Retinal pigment epithelial cell (primary cell): Measurements from ENCODE around the gene HEPACAM.

Experiments used
- DNase-seq: peaks from one replicate; pipeline ENCODE4 v3.0.0-alpha.2; 2010; ENCODE audit warnings: low read depth
- H3K4me3 ChIP-seq: 2 replicates; pipeline ENCODE4 v1.5.1; 2011; ENCODE audit warnings: mild to moderate bottlenecking, low read length, control low read depth, moderate library complexity
- TF ChIP-seq, protein P1 (sequence below): conservative IDR thresholded peaks from 2 replicates; pipeline ENCODE4 v1.5.1; 2011; ENCODE audit warnings: low read depth, low read length, control low read depth, inconsistent platforms

Gene HEPACAM

DNA sequence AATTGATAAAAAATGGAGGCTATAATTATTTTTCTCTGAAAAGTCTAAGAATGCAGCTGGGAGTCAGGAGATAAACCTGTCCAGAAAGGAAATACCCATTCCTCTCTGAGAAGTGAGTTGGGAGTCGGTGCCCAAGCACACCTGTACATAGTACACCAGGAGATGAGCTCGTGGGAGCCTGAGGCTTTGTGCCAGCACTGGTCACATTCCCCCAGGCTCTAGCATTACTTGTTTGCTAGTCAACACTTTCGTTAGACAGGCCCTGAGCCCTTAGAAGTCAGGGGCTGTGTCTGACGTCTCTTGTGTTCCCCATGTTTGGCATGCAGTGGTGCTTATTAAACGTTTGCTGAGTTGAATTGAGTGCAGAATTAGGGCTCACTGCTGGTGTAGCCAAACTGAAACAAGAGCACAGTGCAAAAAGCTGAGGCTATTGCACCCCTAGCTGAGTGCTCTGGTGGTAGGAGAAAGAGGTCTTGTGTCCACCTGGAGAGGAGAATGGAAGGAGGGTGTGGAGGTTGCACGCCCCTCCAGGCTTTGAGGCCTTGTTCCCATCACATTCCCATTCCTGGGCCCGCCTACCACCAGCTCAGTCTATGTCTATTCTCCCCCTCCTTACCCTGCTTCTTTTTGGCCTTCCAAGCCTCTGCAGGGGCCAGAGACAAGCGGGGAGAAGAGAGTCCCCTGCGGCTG is 45.0 kb downstream of the HEPACAM start:
- no peak overlapping the region for H3K4me3 ChIP-seq
- DNase-seq: no peak
- TF ChIP-seq, protein P1, sequence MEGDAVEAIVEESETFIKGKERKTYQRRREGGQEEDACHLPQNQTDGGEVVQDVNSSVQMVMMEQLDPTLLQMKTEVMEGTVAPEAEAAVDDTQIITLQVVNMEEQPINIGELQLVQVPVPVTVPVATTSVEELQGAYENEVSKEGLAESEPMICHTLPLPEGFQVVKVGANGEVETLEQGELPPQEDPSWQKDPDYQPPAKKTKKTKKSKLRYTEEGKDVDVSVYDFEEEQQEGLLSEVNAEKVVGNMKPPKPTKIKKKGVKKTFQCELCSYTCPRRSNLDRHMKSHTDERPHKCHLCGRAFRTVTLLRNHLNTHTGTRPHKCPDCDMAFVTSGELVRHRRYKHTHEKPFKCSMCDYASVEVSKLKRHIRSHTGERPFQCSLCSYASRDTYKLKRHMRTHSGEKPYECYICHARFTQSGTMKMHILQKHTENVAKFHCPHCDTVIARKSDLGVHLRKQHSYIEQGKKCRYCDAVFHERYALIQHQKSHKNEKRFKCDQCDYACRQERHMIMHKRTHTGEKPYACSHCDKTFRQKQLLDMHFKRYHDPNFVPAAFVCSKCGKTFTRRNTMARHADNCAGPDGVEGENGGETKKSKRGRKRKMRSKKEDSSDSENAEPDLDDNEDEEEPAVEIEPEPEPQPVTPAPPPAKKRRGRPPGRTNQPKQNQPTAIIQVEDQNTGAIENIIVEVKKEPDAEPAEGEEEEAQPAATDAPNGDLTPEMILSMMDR: no peak

DNA sequence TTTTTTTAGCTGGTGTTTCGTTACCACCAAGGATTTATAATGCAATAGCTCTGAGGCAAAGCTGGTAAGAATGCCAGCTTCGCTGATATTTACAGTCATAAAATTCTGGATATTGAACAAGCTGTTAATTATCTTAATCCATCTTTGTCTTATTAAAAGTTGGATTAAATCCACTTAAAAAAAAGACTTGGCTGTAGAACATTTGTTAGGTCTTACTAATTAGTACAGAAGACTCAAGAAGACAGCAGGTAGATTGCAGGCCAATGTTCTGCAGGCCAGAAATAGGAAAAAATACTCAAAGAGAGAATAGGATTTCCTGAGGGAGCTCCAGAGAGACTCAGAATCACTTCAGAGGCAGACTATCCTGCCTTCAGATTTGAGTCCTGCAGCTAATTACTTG is 45.7 kb downstream of the HEPACAM start:
- TF ChIP-seq, protein P1: no peak
- no peak for DNase-seq
- no peak overlapping the region for H3K4me3 ChIP-seq

DNA sequence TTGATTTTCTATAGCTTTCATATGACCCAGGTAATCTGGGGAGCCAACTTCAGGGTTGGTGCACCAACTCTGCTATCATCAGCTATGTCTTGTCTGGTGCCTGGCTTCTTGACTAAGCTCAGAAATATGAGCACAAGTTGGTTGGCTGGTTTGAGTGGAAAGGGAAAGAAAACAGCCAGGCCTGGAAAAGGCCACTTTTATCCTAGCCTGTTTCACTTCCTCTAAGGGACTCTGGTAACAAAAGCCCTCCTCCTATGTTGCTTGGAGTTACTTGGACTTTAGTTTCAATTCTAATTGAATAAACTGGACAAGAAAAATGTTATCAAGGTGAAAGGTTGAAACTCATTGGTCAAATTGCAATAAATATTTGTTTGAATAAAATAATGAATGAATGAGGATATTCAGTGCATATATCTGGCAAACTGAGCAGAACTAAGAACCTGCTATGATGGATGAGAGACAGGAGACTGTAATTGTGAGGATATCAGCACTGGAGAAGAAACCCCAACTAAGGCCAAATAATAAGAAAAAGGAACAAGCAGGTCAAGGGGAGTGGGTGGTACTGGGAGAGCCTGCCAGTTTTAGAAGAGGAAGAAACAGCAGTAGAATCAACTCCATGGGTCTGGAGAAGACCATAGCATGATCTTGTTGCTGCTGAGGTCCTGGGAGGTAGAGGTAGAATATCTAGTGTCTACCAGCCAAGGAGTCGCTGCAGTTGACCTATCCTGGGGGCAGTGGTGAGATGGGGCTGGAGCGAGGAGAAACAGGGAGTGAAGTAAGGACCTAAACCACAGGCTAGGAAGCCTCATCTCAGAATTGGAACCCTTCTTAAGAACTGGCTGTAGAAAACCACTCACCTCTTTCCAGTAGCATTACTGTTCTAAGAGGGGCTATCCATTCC is 46.4 kb downstream of the HEPACAM start:
- H3K4me3 ChIP-seq: no peak overlapping the region
- no peak for DNase-seq
- TF ChIP-seq, protein P1: no peak

DNA sequence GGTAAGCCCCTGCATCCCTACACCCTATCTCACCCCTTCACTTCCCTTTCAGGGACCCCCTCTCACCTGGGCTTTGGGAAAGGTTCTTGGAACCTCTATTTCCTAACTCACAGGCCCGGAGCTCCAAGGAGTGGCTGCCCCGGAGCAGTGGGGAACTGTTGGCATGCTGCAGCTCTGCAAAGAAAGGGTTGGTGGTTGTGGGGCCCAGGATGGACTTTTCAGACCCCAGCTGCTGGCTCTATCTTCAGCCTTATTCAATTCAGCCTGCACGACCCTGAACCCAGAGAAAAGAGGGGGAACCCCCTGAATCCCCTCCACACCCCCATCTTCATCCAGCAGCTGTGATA is 48.2 kb downstream of the HEPACAM start:
- TF ChIP-seq, protein P1: no peak
- no peak for DNase-seq
- H3K4me3 ChIP-seq: no peak overlapping the region

DNA sequence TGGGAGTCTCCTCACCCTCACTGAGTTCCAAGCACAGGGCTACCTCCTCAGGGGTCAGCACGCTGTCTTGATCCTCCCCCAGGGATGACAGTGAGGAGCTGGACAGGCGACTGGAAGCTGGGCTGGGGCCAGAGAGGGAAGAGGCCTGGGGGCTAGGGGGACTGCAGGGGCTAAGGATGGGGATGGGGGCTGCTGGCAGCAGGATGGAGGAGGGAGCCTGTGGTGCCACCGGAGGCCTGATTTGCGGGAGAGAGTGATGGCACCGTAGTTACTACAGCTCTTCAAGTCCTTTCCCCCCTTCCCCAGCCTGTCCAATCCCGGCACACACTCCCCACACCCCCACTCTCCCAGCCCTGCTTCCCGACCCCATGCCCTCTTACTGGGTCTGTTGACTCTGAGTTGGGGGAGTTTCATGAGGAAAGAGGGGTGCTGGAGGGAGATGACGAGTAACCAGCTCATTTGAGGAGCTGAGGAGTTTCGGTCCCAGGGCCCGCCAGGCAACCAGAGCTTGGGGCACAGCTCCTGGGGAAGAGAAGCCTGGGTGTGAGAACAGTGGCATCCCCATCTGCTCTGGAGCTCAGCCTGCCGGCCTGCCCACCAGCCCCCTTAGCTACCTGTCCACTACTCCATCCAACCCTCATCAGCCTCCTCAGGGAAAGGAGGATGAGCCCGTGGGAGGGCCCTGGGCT is 48.7 kb downstream of the HEPACAM start:
- TF ChIP-seq, protein P1: no peak
- no peak for DNase-seq
- H3K4me3 ChIP-seq: no peak overlapping the region

DNA sequence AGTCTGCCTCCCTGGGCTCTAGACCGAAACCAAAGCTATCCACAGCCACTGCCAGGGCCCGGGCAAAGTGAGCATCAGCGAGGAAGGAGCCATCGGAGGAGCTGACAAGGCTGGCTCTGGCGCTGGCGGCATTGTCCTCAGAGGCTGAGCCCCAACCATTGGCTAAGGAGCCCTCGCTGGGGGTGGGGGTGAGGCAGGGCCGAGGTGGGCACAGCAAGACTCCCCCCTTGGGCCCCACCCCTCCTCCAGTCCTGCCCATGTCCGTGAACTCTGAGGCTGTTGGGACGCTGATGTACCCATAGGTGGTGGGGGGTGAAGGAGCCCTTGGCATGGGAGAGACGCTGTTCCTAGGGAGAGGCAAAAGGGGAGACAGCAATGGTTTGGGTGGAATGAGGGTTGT is 49.4 kb downstream of the HEPACAM start:
- no peak for DNase-seq
- no peak overlapping the region for H3K4me3 ChIP-seq
- TF ChIP-seq, protein P1: no peak
